OCI-LY1 (cell line): ENCODE measurements around the gene MC5R.

ENCODE experiments used
- H2AFZ ChIP-seq: fragments of 200-600 bp; sonication (generic), shearing (Covaris generic); 2 replicates; pipeline ENCODE4 v1.6.0; 2014; ENCODE audit warnings: antibody characterized with exemption, mild to moderate bottlenecking, low read length
- H3F3A ChIP-seq: fragments of 200-600 bp; sonication (generic), shearing (Covaris generic); 2 replicates; pipeline ENCODE4 v1.6.0; 2014; ENCODE audit warnings: mild to moderate bottlenecking, antibody characterized with exemption, low read length, moderate library complexity; ENCODE audit not compliant: insufficient read depth
- H3K27ac ChIP-seq: fragments of 200-600 bp; sonication (generic); 2 replicates; pipeline ENCODE4 v1.5.1; 2014; ENCODE audit warnings: low read length, mixed run types, mild to moderate bottlenecking, low read depth; ENCODE audit not compliant: poor library complexity, severe bottlenecking
- H3K27me3 ChIP-seq: fragments of 200-600 bp; sonication (generic); 2 replicates; pipeline ENCODE4 v1.6.0; 2014; ENCODE audit warnings: antibody characterized with exemption, mild to moderate bottlenecking, low read length, moderate library complexity; ENCODE audit not compliant: insufficient read depth
- H3K36me3 ChIP-seq: fragments of 200-600 bp; sonication (generic); 2 replicates; pipeline ENCODE4 v1.6.1; 2014; ENCODE audit warnings: mild to moderate bottlenecking, antibody characterized with exemption, low read length, moderate library complexity, mixed read lengths; ENCODE audit not compliant: insufficient read depth
- H3K4me1 ChIP-seq: fragments of 200-600 bp; sonication (generic); 2 replicates; pipeline ENCODE4 v1.5.1; 2014; ENCODE audit warnings: mild to moderate bottlenecking, low read length, moderate library complexity; ENCODE audit not compliant: insufficient read depth, severe bottlenecking
- H3K4me2 ChIP-seq: fragments of 200-600 bp; sonication (generic), shearing (Covaris generic); 2 replicates; pipeline ENCODE4 v1.6.1; 2014; ENCODE audit warnings: low read length
- H3K4me3 ChIP-seq: fragments of 200-600 bp; sonication (generic); 2 replicates; pipeline ENCODE4 v1.5.1; 2014; ENCODE audit warnings: low read length, low read depth, mild to moderate bottlenecking, mixed read lengths; ENCODE audit not compliant: poor library complexity, severe bottlenecking
- H3K79me2 ChIP-seq: fragments of 200-600 bp; shearing (Covaris generic); 2 replicates; pipeline ENCODE4 v1.6.1; 2016; ENCODE audit warnings: mixed run types, low read length, mixed read lengths; ENCODE audit not compliant: insufficient read depth
- H3K9ac ChIP-seq: fragments of 200-600 bp; sonication (generic), shearing (Covaris generic); 2 replicates; pipeline ENCODE4 v1.6.1; 2014; ENCODE audit warnings: mild to moderate bottlenecking, low read length, mixed read lengths
- H3K9me2 ChIP-seq: fragments of 200-600 bp; sonication (generic), shearing (Covaris generic); 2 replicates; pipeline ENCODE4 v1.6.1; 2014; ENCODE audit warnings: low read depth, mild to moderate bottlenecking, low read length, mixed read lengths
- H3K9me3 ChIP-seq: fragments of 200-600 bp; shearing (Covaris generic); 2 replicates; pipeline ENCODE4 v1.6.1; 2014; ENCODE audit warnings: low read length, mixed read lengths
- H4K20me1 ChIP-seq: fragments of 200-600 bp; sonication (generic), shearing (Covaris generic); 2 replicates; pipeline ENCODE4 v1.6.0; 2016; ENCODE audit warnings: mild to moderate bottlenecking, low read length; ENCODE audit not compliant: insufficient read depth
- CTCF ChIP-seq: fragments of 200-600 bp; sonication (generic), shearing (Covaris generic); IDR thresholded peaks from 2 replicates; pipeline ENCODE4 v1.5.1; 2017; ENCODE audit warnings: mild to moderate bottlenecking, antibody characterized with exemption, low read length, moderate library complexity, mixed read lengths
- EZH2 ChIP-seq: fragments of 200-600 bp; sonication (generic), shearing (Covaris generic); IDR thresholded peaks from 2 replicates; pipeline ENCODE4 v1.8.0; 2017; ENCODE audit warnings: borderline replicate concordance, mixed run types, mild to moderate bottlenecking, antibody characterized with exemption, low read length, moderate library complexity, mixed read lengths

MC5R gene

DNA sequence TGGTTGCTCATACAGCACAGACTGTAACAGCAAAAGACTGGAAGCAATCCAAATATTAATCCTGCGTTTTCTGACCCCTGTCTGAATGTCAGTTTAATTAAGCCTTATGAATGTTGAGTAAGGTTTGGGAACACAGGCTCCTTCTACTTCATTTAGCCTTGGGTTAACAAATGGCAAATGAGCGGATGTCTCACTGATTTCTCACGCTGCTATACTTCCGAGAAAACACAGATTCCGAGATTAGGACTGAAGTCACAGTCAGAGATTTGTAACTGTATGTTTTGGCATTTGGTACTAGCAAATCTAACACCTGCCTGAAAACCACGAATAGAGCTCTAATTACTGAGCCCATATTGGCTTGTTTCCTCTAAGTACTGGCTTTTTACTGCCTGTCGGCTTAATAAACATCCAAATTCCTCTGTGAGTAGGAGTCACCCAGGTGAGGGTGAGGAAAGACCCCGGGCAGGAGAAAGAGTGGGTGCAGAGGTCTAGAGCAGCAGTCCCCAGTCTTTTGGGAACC, 10.6 kb downstream of the MC5R start:
- H3K9ac ChIP-seq: no peak overlapping the region
- no peaks in the 10 kb centered on the region for H4K20me1 ChIP-seq
- H3K4me2 ChIP-seq: no peak overlapping the region
- no peak overlapping the region for H2AFZ ChIP-seq
- no peaks in the 10 kb centered on the region for H3K4me1 ChIP-seq
- no peaks in the 10 kb centered on the region; the same call in 1 of the 2 replicates for H3K27me3 ChIP-seq
- H3F3A ChIP-seq: no peaks in the 10 kb centered on the region
- H3K27ac ChIP-seq: no peak overlapping the region
- no peaks in the 10 kb centered on the region for H3K9me2 ChIP-seq
- H3K36me3 ChIP-seq: no peaks in the 10 kb centered on the region
- TF ChIP-seq CTCF: no peak
- TF ChIP-seq EZH2: no peak
- H3K4me3 ChIP-seq: no peak overlapping the region
- no peaks in the 10 kb centered on the region for H3K9me3 ChIP-seq
- no peaks in the 10 kb centered on the region for H3K79me2 ChIP-seq

GRCh38 chr18:13835202-13835601, 11.3 kb downstream of the MC5R start:
- H3K27ac ChIP-seq: no peak overlapping the region
- H3K79me2 ChIP-seq: no peaks in the 10 kb centered on the region
- H3K36me3 ChIP-seq: no peaks in the 10 kb centered on the region
- H3K9ac ChIP-seq: no peak overlapping the region
- TF ChIP-seq EZH2 (no peak), CTCF (no peak)
- no peak overlapping the region for H2AFZ ChIP-seq
- no peaks in the 10 kb centered on the region for H3F3A ChIP-seq
- no peaks in the 10 kb centered on the region for H3K9me2 ChIP-seq
- H3K27me3 ChIP-seq: no peaks in the 10 kb centered on the region; the same call in 1 of the 2 replicates
- no peaks in the 10 kb centered on the region for H4K20me1 ChIP-seq
- no peak overlapping the region for H3K4me2 ChIP-seq
- no peaks in the 10 kb centered on the region for H3K4me1 ChIP-seq
- H3K9me3 ChIP-seq: no peaks in the 10 kb centered on the region
- H3K4me3 ChIP-seq: no peak overlapping the region

DNA sequence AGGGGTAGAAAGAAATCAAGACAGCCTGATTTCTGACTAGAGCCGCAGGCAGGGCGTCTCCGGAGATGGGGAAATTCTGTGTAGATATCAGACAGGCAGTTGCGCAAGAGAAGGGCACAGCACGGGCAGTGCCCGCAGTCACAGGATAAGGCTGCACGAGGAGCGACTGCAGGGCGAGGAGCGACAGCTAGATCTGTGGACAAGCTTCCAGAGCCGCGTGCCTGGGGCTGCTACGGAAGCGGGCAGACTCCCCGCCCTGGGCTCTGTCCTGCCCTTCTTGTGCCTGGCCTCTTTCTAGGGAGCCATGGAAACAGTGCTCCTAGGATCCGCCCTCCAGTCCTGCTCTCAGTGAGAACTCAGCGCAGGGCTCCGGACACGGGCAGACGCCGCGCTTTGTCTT, 12.6 kb downstream of the MC5R start:
- Histone ChIP-seq H4K20me1 (no peaks in the 10 kb centered on the region), H3K9me3 (no peaks in the 10 kb centered on the region), H3K9ac (no peak overlapping the region), H2AFZ (no peak overlapping the region), H3K79me2 (no peaks in the 10 kb centered on the region), H3K27me3 (no peaks in the 10 kb centered on the region; the same call in 1 of the 2 replicates), H3K4me2 (no peak overlapping the region), H3K4me1 (no peaks in the 10 kb centered on the region), H3K36me3 (no peaks in the 10 kb centered on the region), H3K27ac (no peak overlapping the region), H3K9me2 (no peaks in the 10 kb centered on the region), H3K4me3 (no peak overlapping the region), H3F3A (no peaks in the 10 kb centered on the region)
- no peak for TF ChIP-seq CTCF
- no peak for TF ChIP-seq EZH2
